T-helper 2 cell treated with Interferon-gamma antibody and Interleukin-4, amounts not matched to agents 100 ng/mL and 5 ng/mL, for 36 hours (primary cell): Measurements from ENCODE around the gene TNFSF12. TPM values are rescaled to one million over a fixed set of nuclear protein-coding genes. Genes with fewer than 3 reads are reported as not detected.

Experiments
- intact Hi-C: fragments of 100-400 bp; cut with micrococcal nuclease; formaldehyde crosslinking; loops from one replicate; pipeline ENCODE4 v1.15.1; 2023
- total RNA-seq: library from RNA; stranded (reverse); gene quantifications from 2 replicates; pipeline ENCODE4 v1.2.3, GENCODE V29; 2022

TNFSF12 gene
- total RNA-seq, 1 donor from 2014 or later = 67.0 TPM

DNA sequence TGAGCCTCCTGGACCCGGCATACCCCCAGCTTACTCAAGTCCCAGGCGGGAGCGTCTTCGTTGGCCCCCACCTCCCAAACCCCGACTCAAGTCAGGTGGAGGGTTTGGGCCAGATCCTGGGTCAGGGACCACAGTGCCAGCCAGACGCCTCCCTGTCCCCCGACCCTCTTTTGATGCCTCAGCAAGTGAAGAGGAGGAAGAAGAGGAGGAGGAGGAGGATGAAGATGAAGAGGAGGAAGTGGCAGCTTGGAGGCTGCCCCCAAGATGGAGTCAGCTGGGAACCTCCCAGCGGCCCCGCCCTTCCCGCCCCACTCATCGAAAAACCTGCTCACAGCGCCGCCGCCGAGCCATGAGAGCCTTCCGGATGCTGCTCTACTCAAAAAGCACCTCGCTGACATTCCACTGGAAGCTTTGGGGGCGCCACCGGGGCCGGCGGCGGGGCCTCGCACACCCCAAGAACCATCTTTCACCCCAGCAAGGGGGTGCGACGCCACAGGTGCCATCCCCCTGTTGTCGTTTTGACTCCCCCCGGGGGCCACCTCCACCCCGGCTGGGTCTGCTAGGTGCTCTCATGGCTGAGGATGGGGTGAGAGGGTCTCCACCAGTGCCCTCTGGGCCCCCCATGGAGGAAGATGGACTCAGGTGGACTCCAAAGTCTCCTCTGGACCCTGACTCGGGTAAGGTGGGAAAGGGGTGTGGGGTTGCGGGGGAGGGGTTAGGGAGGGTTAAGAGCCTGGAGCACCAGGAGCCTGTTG, 14.4 kb downstream of the TNFSF12 start:
- intact Hi-C loops = no loop called here

DNA sequence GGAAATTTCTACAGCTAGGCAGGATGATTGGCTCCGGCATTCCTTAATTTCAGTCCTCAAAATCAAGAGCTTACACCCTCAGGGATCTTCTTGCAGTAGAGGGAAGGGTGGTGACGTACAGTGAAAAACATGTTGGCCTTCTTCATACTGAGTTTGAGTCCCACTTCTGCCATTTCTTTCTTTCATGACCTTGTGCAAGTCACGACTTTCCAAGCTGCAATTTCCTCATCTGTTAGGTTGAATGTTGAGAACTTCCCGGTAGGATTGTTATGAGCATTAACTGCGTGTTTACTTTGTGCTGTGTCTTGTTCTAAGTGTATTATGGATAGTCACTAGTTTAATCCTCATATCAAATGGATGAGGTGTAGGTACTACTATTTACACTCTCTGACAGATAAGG, 20.7 kb downstream of the TNFSF12 start:
- intact Hi-C loops = no loop called here

DNA sequence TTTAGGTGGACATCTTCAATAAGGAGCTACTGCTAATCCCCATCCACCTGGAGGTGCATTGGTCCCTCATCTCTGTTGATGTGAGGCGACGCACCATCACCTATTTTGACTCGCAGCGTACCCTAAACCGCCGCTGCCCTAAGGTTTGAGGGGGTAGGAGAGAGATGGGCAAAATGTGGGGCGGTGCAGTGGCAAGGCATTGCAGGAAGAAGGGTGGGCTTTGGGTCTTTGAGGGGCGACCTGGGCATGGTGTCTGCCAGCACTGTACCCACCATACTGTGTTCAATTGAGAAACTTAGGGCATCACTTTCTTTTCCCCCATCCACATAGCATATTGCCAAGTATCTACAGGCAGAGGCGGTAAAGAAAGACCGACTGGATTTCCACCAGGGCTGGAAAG, 21.5 kb downstream of the TNFSF12 start:
- intact Hi-C loops = loop anchor here (5.0 kb wide), 1 partner anchor 263 kb away; the partner anchor contains the start of gene EIF5A

DNA sequence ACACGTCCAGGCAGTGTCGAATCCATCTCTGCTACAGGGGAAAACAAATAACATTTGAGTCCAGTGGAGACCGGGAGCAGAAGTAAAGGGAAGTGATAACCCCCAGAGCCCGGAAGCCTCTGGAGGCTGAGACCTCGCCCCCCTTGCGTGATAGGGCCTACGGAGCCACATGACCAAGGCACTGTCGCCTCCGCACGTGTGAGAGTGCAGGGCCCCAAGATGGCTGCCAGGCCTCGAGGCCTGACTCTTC, 23.4 kb downstream of the TNFSF12 start:
- intact Hi-C loops = loop anchor here (1.0 to 5.0 kb wide), 9 partner anchors 11 to 333 kb away; partner anchors contain the start of genes EIF5A, ELP5, MPDU1 and PHF23

DNA sequence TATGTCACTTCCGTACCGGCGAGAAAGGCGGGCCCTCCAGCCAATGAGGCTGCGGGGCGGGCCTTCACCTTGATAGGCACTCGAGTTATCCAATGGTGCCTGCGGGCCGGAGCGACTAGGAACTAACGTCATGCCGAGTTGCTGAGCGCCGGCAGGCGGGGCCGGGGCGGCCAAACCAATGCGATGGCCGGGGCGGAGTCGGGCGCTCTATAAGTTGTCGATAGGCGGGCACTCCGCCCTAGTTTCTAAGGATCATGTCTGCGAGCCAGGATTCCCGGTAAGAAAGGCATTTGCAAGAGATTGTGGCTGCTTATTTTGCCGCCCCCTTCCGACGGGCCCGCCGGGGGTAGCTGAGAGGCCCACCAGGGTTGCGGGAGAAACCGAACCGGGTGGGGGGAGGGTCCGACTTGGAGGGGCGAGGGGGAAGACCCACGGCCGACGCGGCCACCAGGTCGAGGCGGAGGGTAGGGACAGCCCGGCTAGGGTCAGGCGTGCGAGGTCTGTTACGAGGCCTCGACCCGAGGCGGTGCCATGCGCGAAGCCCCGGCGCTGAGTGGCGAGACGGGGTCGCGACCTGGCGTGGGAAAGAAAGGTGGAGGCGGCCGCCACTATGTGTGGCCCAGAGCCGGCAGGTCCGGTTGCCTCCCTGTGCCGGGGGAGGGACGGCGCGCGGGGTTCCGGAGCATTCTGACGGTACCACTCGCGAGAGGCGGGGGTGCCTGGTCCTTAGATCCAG, 23.9 kb downstream of the TNFSF12 start:
- intact Hi-C loops = loop anchor here (1.0 to 5.0 kb wide), 10 partner anchors 11 to 334 kb away; partner anchors contain the start of genes EIF5A, ELP5, MPDU1 and PHF23

DNA sequence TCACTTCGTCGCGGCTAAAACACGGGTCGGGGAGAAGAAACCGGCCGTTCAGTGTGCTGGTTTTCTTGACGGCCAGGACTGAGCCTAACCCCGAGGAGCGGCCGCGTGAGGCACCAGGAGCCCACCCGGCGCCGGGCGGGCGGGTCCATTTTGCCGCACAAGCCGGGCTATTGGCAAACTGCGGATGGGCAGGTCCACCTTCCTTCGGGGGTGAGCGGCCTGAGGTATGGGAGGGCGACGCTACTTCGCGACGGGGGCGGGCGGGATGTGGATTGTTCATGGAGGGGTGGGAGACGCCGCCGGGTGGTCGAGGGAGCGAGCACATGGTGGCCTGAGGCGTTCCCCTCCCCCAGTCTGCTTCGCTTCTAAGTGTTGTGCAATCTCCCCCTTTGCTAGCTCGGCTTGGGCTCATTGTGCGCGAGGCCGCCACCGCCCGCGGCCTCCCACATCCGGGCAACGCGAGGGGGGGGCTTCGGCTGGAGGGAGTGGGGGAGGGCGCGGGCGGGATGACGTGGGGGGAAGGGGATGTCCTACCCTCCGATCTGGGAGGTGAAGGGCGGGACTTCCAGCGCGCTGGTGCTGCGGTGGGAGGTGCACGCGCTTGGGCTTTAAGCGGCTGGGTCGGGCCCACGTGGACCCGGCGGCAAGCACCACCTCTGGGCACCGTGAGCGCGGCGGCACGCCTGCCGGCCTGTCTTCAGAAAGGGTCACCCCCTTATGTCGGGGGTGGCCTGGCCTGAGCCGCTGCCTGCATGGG, 24.6 kb downstream of the TNFSF12 start:
- intact Hi-C loops = loop anchor here (1.0 to 5.0 kb wide), 5 partner anchors 89 to 335 kb away; partner anchors contain the start of genes EIF5A, ELP5, PHF23 and POLR2A

DNA sequence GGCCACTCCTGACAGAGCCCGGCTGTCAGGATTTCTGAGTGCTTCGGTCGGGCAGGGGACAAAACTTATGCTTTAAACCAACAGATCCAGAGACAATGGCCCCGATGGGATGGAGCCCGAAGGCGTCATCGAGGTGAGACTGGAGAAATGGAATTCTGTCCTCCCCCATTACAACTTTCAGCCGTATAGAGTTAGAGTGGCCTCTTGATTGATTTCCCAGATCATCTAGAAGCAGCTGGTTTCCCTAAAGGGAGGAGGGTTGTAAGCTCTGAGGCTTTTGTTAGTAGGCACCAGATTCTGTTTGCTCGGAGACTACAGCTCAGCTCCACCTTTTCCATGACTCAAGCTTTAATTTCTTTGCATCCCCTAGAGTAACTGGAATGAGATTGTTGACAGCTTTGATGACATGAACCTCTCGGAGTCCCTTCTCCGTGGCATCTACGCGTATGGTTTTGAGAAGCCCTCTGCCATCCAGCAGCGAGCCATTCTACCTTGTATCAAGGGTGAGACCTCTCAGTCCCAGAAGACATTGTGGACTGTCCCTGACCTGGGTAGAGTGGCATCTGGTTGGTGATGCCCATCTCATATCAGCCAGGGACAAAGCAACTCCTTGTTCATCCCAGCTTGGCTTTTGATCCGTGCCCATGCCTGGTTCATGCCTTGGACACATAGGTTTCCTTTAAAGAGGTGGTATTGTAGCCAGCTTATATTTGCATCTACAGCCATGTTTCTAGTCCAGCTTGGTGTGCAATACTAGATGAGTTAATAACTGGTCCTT, 25.5 kb downstream of the TNFSF12 start:
- intact Hi-C loops = loop anchor here (5.0 kb wide), 1 partner anchor 267 kb away; the partner anchor contains the start of gene EIF5A

DNA sequence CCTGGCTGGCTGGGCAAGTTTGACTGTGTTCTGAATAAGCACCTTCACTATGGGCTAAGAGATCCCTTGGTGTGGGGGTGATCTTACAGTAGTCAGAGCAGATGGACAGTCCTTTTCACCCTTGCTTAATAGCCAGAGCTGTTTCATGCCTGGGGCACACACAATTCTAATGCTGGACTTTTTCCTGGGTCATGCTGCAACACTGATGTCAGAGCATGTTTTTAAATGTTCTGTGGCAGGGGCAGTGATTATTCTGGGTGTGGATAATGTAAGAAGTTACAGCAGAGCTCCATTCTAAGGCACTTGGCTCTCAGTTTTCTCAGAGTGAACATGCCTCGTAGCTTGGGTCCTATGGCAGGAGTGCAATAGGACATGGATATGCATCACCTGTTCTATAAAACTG, 26.6 kb downstream of the TNFSF12 start:
- intact Hi-C loops = no loop called here

DNA sequence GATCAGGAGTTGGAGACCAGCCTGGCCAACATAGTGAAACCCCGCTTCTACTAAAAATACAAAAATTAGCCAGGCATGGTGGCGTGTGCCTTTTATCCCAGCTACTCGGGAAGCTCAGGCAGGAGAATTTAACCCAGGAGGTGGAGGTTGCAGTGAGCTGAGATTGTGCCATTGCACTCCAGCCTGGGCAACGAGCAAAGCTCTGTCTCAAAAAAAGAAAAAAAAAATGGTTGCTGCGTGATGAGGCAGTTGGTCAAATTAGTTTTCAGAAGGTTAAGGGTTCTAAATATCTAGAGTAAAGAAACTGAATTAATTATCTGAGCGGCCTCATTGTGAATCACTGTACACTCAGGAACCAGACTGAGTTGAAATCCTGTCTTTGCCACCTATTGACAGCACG, 27.1 kb downstream of the TNFSF12 start:
- intact Hi-C loops = no loop called here

DNA sequence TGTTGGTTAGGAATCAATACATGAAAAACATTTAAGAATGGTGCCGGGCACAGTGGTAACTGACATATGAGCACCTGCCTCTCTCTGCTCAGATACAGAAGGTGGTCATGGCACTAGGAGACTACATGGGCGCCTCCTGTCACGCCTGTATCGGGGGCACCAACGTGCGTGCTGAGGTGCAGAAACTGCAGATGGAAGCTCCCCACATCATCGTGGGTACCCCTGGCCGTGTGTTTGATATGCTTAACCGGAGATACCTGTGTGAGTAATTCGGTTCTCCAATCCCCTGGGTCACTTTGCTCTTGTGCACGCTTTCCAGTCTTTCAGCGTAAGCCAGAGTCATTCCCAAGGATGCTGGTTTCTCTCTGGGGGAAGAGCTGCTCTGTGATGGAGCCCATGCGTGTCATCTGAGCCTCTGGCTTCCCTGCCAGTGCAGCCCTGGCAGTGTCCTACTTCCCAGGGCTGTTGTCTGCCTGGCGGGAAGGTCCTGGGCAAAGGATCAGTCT, 27.6 kb downstream of the TNFSF12 start:
- intact Hi-C loops = no loop called here

DNA sequence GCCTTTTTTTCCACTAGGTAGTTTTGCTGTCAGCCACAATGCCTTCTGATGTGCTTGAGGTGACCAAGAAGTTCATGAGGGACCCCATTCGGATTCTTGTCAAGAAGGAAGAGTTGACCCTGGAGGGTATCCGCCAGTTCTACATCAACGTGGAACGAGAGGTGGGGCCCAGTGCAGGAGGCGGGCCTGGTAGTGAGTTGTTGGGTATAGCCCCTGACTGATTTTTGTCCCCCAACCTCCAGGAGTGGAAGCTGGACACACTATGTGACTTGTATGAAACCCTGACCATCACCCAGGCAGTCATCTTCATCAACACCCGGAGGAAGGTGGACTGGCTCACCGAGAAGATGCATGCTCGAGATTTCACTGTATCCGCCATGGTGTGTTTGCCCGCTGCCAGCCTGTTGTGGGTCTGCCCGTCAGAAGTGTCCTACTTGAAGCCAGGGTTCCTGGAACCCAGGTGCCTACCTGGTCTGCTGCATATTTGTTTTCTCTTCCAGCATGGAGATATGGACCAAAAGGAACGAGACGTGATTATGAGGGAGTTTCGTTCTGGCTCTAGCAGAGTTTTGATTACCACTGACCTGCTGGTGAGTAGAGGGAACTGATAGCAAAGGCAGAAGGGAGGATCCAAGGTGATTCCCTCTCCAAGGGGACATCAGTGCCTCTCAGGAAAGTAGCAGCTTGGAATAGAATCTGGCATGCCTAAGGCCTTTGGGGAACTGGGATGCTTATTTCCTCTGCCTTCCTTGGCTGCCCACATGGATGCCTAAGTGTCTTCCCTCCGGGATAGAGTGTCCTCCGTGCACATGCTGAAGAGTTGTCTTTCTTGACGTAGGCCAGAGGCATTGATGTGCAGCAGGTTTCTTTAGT, 28.7 kb downstream of the TNFSF12 start:
- intact Hi-C loops = no loop called here

DNA sequence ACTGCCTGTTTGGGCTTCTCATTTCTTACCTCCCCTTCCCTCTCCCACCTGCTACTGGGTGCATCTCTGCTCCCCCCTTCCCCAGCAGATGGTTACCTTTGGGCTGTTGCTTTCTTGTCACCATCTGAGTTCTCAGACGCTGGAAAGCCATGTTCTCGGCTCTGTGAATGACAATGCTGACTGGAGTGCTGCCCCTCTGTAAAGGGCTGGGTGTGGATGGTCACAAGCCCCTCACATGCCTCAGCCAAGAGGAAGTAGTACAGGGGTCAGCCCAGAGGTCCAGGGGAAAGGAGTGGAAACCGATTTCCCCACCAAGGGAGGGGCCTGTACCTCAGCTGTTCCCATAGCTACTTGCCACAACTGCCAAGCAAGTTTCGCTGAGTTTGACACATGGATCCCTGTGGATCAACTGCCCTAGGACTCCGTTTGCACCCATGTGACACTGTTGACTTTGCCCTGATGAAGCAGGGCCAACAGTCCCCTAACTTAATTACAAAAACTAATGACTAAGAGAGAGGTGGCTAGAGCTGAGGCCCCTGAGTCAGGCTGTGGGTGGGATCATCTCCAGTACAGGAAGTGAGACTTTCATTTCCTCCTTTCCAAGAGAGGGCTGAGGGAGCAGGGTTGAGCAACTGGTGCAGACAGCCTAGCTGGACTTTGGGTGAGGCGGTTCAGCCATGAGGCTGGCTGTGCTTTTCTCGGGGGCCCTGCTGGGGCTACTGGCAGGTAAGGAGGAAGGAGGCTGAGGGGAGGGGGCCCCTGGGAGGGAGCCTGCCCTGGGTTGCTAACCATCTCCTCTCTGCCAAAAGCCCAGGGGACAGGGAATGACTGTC, 30.4 kb downstream of the TNFSF12 start, which contains the start of gene CD68:
CD68 (plus strand) TSS at position 638 of the 833 bp plus-strand sequence; CDS start at position 678, 40 bp downstream.
- intact Hi-C loops = no loop called here

DNA sequence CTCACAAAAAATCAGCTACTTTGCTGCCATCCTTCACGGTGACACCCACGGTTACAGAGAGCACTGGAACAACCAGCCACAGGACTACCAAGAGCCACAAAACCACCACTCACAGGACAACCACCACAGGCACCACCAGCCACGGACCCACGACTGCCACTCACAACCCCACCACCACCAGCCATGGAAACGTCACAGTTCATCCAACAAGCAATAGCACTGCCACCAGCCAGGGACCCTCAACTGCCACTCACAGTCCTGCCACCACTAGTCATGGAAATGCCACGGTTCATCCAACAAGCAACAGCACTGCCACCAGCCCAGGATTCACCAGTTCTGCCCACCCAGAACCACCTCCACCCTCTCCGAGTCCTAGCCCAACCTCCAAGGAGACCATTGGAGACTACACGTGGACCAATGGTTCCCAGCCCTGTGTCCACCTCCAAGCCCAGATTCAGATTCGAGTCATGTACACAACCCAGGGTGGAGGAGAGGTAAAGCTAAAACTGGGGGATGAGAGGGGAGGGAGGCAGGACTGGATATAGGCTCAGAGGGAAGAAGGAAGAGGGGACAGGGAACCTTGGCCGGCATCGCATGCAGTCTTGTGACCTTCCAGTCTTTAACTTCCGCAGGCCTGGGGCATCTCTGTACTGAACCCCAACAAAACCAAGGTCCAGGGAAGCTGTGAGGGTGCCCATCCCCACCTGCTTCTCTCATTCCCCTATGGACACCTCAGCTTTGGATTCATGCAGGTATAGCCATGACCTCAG, 31.2 kb downstream of the TNFSF12 start:
- intact Hi-C loops = loop anchor here (5.0 kb wide), 1 partner anchor 262 kb away; no protein-coding TSS in a partner anchor

DNA sequence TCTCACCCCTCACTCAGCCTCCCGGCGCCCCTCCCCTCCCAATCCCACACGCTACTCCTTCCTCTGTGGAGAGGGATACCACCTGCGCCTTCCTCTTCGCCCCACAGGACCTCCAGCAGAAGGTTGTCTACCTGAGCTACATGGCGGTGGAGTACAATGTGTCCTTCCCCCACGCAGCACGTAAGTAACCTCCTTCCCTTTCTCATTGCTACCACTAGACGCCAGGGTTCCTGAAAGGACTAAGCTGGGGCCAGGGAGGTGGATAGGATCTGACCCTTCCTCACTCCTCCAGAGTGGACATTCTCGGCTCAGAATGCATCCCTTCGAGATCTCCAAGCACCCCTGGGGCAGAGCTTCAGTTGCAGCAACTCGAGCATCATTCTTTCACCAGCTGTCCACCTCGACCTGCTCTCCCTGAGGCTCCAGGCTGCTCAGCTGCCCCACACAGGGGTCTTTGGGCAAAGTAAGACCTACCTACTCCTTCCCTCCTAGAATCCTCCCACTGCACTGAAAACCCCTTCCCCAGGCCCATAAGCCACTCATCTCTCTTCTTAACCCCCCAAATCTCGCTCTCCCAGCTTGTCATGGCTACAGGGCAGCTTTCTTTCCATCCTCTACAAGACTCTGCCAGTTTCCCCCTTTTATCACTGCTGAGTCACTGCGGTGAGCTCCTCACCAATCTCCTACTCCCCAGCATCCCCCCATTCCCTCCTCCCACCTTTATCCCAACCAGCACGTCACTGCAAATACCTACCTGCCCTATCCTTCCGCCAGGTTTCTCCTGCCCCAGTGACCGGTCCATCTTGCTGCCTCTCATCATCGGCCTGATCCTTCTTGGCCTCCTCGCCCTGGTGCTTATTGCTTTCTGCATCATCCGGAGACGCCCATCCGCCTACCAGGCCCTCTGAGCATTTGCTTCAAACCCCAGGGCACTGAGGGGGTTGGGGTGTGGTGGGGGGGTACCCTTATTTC, 32.0 kb downstream of the TNFSF12 start:
- intact Hi-C loops = loop anchor here (5.0 kb wide), 1 partner anchor 261 kb away; no protein-coding TSS in a partner anchor

DNA sequence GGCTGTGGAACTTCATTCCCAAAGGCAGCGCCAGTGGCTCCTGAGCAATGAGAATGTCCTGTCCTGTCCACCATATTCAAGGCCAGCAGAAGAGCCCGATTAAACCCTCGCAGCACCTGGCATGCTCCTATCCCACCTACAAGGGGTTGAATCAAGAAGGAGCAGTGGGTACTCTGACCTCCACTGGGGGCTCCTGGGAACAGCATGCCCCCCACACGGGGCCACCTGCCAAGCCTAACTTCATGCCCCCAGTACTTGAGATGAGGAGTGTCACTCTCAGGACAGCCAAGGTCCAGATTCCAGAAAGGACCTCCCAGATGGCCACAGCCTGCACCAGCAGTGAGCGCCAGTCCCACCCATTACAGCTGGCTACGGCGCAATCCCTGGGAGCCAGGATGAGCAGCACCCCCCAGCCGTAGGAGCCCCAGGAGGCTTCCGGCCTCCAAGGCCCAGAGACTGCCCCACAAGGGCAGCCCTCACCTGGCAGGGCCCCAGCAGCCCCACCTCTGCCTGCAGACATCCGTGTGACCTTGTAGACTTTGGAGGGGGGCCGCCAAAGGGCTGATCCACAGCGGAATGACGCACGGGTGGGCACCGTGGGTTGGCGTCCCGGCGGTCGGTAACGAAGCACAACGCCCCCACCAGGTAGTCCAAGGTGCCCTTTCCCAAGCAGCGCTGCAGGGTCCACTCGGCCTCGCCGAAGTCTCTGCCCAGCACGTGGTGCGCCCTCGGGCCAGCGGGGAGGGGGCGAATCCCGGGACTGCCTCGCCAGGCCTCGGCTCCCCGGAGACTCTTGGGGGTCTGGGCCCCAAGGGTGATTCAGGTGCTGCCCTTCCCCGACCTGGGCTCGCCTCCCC, 33.8 kb downstream of the TNFSF12 start:
- intact Hi-C loops = loop anchor here (1.0 to 5.0 kb wide), 3 partner anchors 10 to 260 kb away; partner anchors contain the start of gene FXR2
